ENCODE data around the gene EIF3K. TPM values are rescaled to one million over a fixed set of nuclear protein-coding genes. Genes with fewer than 3 reads are reported as not detected.

EIF3K gene
- total and polyA plus RNA-seq, 2 of the 13 experiments (the other 11 are each of a cell fraction or from before 2014, with no cell fraction given), result 179 to 258 TPM

- TF ChIP-seq MZF1 (CRISPR knock-in tag; IDR thresholded peaks at IDR 0.05; ENCODE audit: borderline replicate concordance) (no peak), KMT2A (CRISPR knock-in tag; IDR thresholded peaks at IDR 0.05) (no peak), DPF2 (CRISPR knock-in tag; IDR thresholded peaks at IDR 0.05; ENCODE audit: borderline replicate concordance, low read depth) (peak; percentile 62; the same call in 1 of the 2 replicates), KAT8 (CRISPR knock-in tag; IDR thresholded peaks at IDR 0.05) (peak; percentile 43; the same call in 1 of the 2 replicates), HMGXB4 (CRISPR knock-in tag; IDR thresholded peaks at IDR 0.05; ENCODE audit: borderline replicate concordance in 1 of 2, low read depth in 1 of 2) (0 out of 4 replicates have a peak, but pooled peaks of 1 of the 2 experiments have one; percentile 21), MIER3 (CRISPR knock-in tag; IDR thresholded peaks at IDR 0.05; ENCODE audit: borderline replicate concordance) (peak; percentile 39; the same call in 1 of the 2 replicates), U2AF1 (optimal IDR thresholded peaks at IDR 0.05; ENCODE audit: low read depth, low read length) (no peak), SPEN (CRISPR knock-in tag; IDR thresholded peaks at IDR 0.05; ENCODE audit: low read depth) (peak; percentile 44; the same call in 1 of the 2 replicates), BCL6 (CRISPR knock-in tag; IDR thresholded peaks at IDR 0.05) (peak; percentile 17; the same call in 1 of the 2 replicates), ZNF615 (CRISPR knock-in tag; IDR thresholded peaks at IDR 0.05; ENCODE audit: borderline replicate concordance) (no peak), POGZ (CRISPR knock-in tag; IDR thresholded peaks at IDR 0.05) (0 out of 2 replicates have a peak, but pooled peaks have one; percentile 25), ZNF281 (CRISPR knock-in tag; IDR thresholded peaks at IDR 0.05; ENCODE audit: borderline replicate concordance) (peak; percentile 61; the same call in 1 of the 2 replicates), NR2F2 (IDR thresholded peaks at IDR 0.05; ENCODE audit: borderline replicate concordance, low read depth) (no peak), TFE3 (CRISPR knock-in tag; IDR thresholded peaks at IDR 0.05) (peak; percentile 97), KDM3A (CRISPR knock-in tag; IDR thresholded peaks at IDR 0.05; ENCODE audit: low read depth) (no peak), HNF4A (CRISPR knock-in tag; IDR thresholded peaks at IDR 0.05) (peak; percentile 16; the same call in 1 of the 2 replicates), GFI1 (CRISPR knock-in tag; IDR thresholded peaks at IDR 0.05; ENCODE audit: borderline replicate concordance) (peak; percentile 82), MTA1 (CRISPR knock-in tag; IDR thresholded peaks at IDR 0.05; ENCODE audit: borderline replicate concordance) (peak; percentile 63; the same call in 1 of the 2 replicates), DNMT3B (CRISPR knock-in tag; conservative IDR thresholded peaks at IDR 0.05) (0 out of 2 replicates have a peak, but pooled peaks have one; percentile 38), BHLHE40 (IDR thresholded peaks at IDR 0.05; ENCODE audit: low read length) (peak; percentile 82), ZNF556 (CRISPR knock-in tag; IDR thresholded peaks at IDR 0.05; ENCODE audit: borderline replicate concordance) (peak; percentile 49; the same call in 1 of the 2 replicates), NFKB2 (CRISPR knock-in tag; IDR thresholded peaks at IDR 0.05; ENCODE audit: borderline replicate concordance) (peak; percentile 13; the same call in 1 of the 2 replicates), MED13 (CRISPR knock-in tag; IDR thresholded peaks at IDR 0.05) (peak; percentile 67; the same call in 1 of the 2 replicates), ZSCAN9 (CRISPR knock-in tag; IDR thresholded peaks at IDR 0.05; ENCODE audit: borderline replicate concordance) (no peak), PHF8 (CRISPR knock-in tag; IDR thresholded peaks at IDR 0.05) (no peak)
These were observed 64.5 kb downstream of the EIF3K start (continued) for GRCh38 chr19:38683393-38684077.

Measured in HepG2 (cell line).